ENCODE data around the gene MEGF11. TPM values are rescaled to one million over a fixed set of nuclear protein-coding genes. Genes with fewer than 3 reads are reported as not detected.

The MEGF11 gene
- total and polyA plus RNA-seq, 7 donors, result 0.04 to 0.05 TPM; not detected in 5

- Histone ChIP-seq H3K36me3 (ENCODE audit: insufficient read depth in 1 of 2, low read depth in 1 of 2) (no peaks in the 10 kb centered on the region), H3K27me3 (ENCODE audit: insufficient read depth in 3 of 3, low read length in 2 of 3) (peaks cover 0 to 11% (median 2%) of the 10 kb centered on the region in 3 donors), H3K27ac (no peak overlapping the region), H3K4me1 (no peaks in the 10 kb centered on the region), H3K9me3 (no peaks in the 10 kb centered on the region), H3K4me3 (no peak overlapping the region)
- TF ChIP-seq CTCF (IDR thresholded peaks at IDR 0.05), result no peak
- intact Hi-C loops (cut with DNase I), result no loop called here
- DNase-seq, result no peak
- 61 to 70% (median 67%) methylated on average over 8 of the region's 8 CpGs for WGBS, 3 donors
- no peak for ATAC-seq
Observed at GRCh38 chr15:66144978-66145725, 108.4 kb downstream of the MEGF11 start.

- H3K36me3 ChIP-seq (ENCODE audit: insufficient read depth in 1 of 2, low read depth in 1 of 2), result no peaks in the 10 kb centered on the region
- 91 to 93% (median 92%) methylated on average over 11 of the region's 11 CpGs for WGBS, 3 donors
- H3K4me3 ChIP-seq, result no peak overlapping the region
- no peaks in the 10 kb centered on the region for H3K9me3 ChIP-seq
- H3K4me1 ChIP-seq, result no peaks in the 10 kb centered on the region
- intact Hi-C loops (cut with DNase I), result no loop called here
- no peak overlapping the region for H3K27ac ChIP-seq
- no peak for DNase-seq
- peaks cover 0 to 8% (median 2%) of the 10 kb centered on the region in 3 donors for H3K27me3 ChIP-seq (ENCODE audit: insufficient read depth in 3 of 3, low read length in 2 of 3)
- no peak for ATAC-seq
- no peak for TF ChIP-seq CTCF (IDR thresholded peaks at IDR 0.05)
Observed at GRCh38 chr15:66142285-66142684, 111.3 kb downstream of the MEGF11 start.

- H3K9me3 ChIP-seq, result no peaks in the 10 kb centered on the region
- H3K27ac ChIP-seq, result no peak overlapping the region
- no peak overlapping the region for H3K4me3 ChIP-seq
- peaks cover 0 to 2% (median 0%) of the 10 kb centered on the region in 3 donors for H3K27me3 ChIP-seq (ENCODE audit: insufficient read depth in 3 of 3, low read length in 2 of 3)
- H3K36me3 ChIP-seq (ENCODE audit: insufficient read depth in 1 of 2, low read depth in 1 of 2), result no peaks in the 10 kb centered on the region
- H3K4me1 ChIP-seq, result no peaks in the 10 kb centered on the region
- ATAC-seq, result no peak
- no peak for TF ChIP-seq CTCF (IDR thresholded peaks at IDR 0.05)
- 74 to 86% (median 84%) methylated on average over 11 of the region's 11 CpGs for WGBS, 3 donors
- intact Hi-C loops (cut with DNase I), result no loop called here
- DNase-seq, result no peak
Observed at GRCh38 chr15:66139591-66140207, 113.9 kb downstream of the MEGF11 start.

- DNase-seq (no peak), ATAC-seq (no peak)
- Histone ChIP-seq H3K4me1 (no peaks in the 10 kb centered on the region), H3K9me3 (no peaks in the 10 kb centered on the region), H3K27ac (no peak overlapping the region), H3K36me3 (ENCODE audit: insufficient read depth in 1 of 2, low read depth in 1 of 2) (no peaks in the 10 kb centered on the region), H3K4me3 (no peak overlapping the region), H3K27me3 (ENCODE audit: insufficient read depth in 3 of 3, low read length in 2 of 3) (peaks cover 0 to 2% (median 0%) of the 10 kb centered on the region in 3 donors)
- WGBS, 3 donors, result 46 to 60% (median 53%) methylated on average over 3 of the region's 3 CpGs
- intact Hi-C loops (cut with DNase I), result no loop called here
- no peak for TF ChIP-seq CTCF (IDR thresholded peaks at IDR 0.05)
Observed at GRCh38 chr15:66138892-66139590, 114.5 kb downstream of the MEGF11 start.
